ENCODE measurements around the gene MID1IP1. TPM values are rescaled to one million over a fixed set of nuclear protein-coding genes. Genes with fewer than 3 reads are reported as not detected.

The MID1IP1 gene
- total and polyA plus RNA-seq, 2 of the 8 experiments (the other 6 are each of a cell fraction or from before 2014, with no cell fraction given), result 118 to 128 TPM

GRCh38 chrX:38831949-38832348, 30.7 kb downstream of the MID1IP1 start:
- no peak overlapping the region for H3K4me3 ChIP-seq (ENCODE audit: extremely low read depth in 1 of 4, insufficient read depth in 2 of 4, low read depth in 3 of 4, low read length in 4 of 4)
- no peak overlapping the region for H4K8ac ChIP-seq (ENCODE audit: extremely low read depth, insufficient read depth, low read length)
- H2AK5ac ChIP-seq (ENCODE audit: low read depth, low read length), result no peak overlapping the region
- POLR2A ChIA-PET (ENCODE audit: partially characterized antibody), result no interaction called here
- WGBS, 2 experiments (ENCODE audit: extremely low coverage in 1 of 2, insufficient coverage in 1 of 2, insufficient read length in 1 of 2, insufficient replicate concordance in 2 of 2, low coverage in 1 of 2, low lambda C conversion rate in 2 of 2, missing lambda C conversion rate in 1 of 2), result 95% methylated on average over 2 of the region's 2 CpGs; no CpG with 5 or more reads in 1 of the 2 experiments
- no peak overlapping the region for H3K56ac ChIP-seq (replicated peaks; ENCODE audit: insufficient read length, low read depth, low read length)
- H3K27me3 ChIP-seq (replicated peaks in 1 of 4; ENCODE audit: control insufficient read depth in 3 of 4, extremely low read depth in 1 of 4, insufficient read depth in 3 of 4, low read length in 3 of 4), result no peaks in the 10 kb centered on the region
- H3K79me2 ChIP-seq (ENCODE audit: control insufficient read depth in 1 of 2, insufficient read depth in 2 of 2, low read length in 2 of 2), result no peaks in the 10 kb centered on the region
- DNase-seq (ENCODE audit: low read depth in 1 of 2, low spot score in 2 of 2), result no peak
- H2BK5ac ChIP-seq (ENCODE audit: low read depth, low read length), result no peak overlapping the region
- no peak overlapping the region for H3K4me2 ChIP-seq (ENCODE audit: insufficient read depth in 1 of 2, low read depth in 2 of 2, low read length in 2 of 2)
- no peak overlapping the region for H3K27ac ChIP-seq (ENCODE audit: low read depth, low read length)
- H2BK12ac ChIP-seq (ENCODE audit: low read depth, low read length), result no peak overlapping the region
- H3K4me1 ChIP-seq (replicated peaks in 1 of 4; ENCODE audit: control insufficient read depth in 3 of 4, insufficient read depth in 4 of 4, low read length in 3 of 4), result no peaks in the 10 kb centered on the region
- CTCF ChIA-PET (ENCODE audit: partially characterized antibody), result no interaction called here
- H2BK15ac ChIP-seq (ENCODE audit: low read length), result no peak overlapping the region
- H2BK20ac ChIP-seq (ENCODE audit: low read length), result no peak overlapping the region
- no peak overlapping the region for H3K4ac ChIP-seq (replicated peaks; ENCODE audit: insufficient read length, low read depth, low read length)
- no peak overlapping the region for H2AFZ ChIP-seq (ENCODE audit: low read length)
- H2BK120ac ChIP-seq (replicated peaks; ENCODE audit: low read depth, low read length), result no peak overlapping the region
- no peaks in the 10 kb centered on the region for H4K20me1 ChIP-seq (replicated peaks in 1 of 2; ENCODE audit: control insufficient read depth in 1 of 2, insufficient read depth in 2 of 2, low read length in 2 of 2)
- H3K36me3 ChIP-seq (ENCODE audit: control insufficient read depth in 2 of 4, insufficient read depth in 4 of 4, low read length in 3 of 4), result no peaks in the 10 kb centered on the region
- no peak overlapping the region for H3K18ac ChIP-seq (ENCODE audit: extremely low read depth, low read length)
- no peak for FAIRE-seq
- no peak overlapping the region for H3K23ac ChIP-seq (ENCODE audit: insufficient read length)
- no peaks in the 10 kb centered on the region for H3K79me1 ChIP-seq (ENCODE audit: low read depth, low read length)
- H3K14ac ChIP-seq (ENCODE audit: insufficient read length), result no peak overlapping the region
- H4K5ac ChIP-seq (ENCODE audit: insufficient read length, low read depth, low read length), result no peak overlapping the region
- no peaks in the 10 kb centered on the region for H3K23me2 ChIP-seq (ENCODE audit: low read depth, low read length)
- H3K9ac ChIP-seq (replicated peaks in 1 of 4; ENCODE audit: extremely low read depth in 1 of 4, low read depth in 3 of 4, low read length in 3 of 4), result no peak overlapping the region
- no peak overlapping the region for H4K91ac ChIP-seq (replicated peaks; ENCODE audit: insufficient read length, low read length)
- H3K9me3 ChIP-seq (ENCODE audit: insufficient read depth in 2 of 2, low read depth in 1 of 2, low read length in 1 of 2), result no peaks in the 10 kb centered on the region
- TF ChIP-seq JUND (IDR thresholded peaks at IDR 0.05; ENCODE audit: low read length) (no peak), SRF (IDR thresholded peaks at IDR 0.05; ENCODE audit: low read depth, low read length) (no peak), SIRT6 (IDR thresholded peaks at IDR 0.05; ENCODE audit: low read length) (no peak), EZH2 (IDR thresholded peaks at IDR 0.05; ENCODE audit: low read depth, low read length, severe bottlenecking) (no peak), RBBP5 (IDR thresholded peaks at IDR 0.05; ENCODE audit: borderline replicate concordance, low read depth, low read length) (no peak), SP4 (IDR thresholded peaks at IDR 0.05; ENCODE audit: low read length) (no peak), E2F6 (IDR thresholded peaks at IDR 0.05) (no peak), SAP30 (IDR thresholded peaks at IDR 0.05; ENCODE audit: insufficient read depth, insufficient replicate concordance, low read length) (no peak), GABPA (IDR thresholded peaks at IDR 0.05; ENCODE audit: borderline replicate concordance, insufficient read depth, low read length) (no peak), CTBP2 (IDR thresholded peaks at IDR 0.05; ENCODE audit: borderline replicate concordance, insufficient read depth, insufficient read length, low read length) (no peak), CREB1 (IDR thresholded peaks at IDR 0.05) (no peak), MAX (IDR thresholded peaks at IDR 0.05) (no peak), SIX5 (IDR thresholded peaks at IDR 0.05; ENCODE audit: low read depth, low read length) (no peak), CBX5 (IDR thresholded peaks at IDR 0.05; ENCODE audit: low read depth, low read length) (no peak), SUZ12 (IDR thresholded peaks at IDR 0.05; ENCODE audit: low read length) (no peak)
